Cerebellar nuclear complex (tissue), 1 donor: ENCODE data around the gene EXOC4.
A peak's percentile ranks its signal among the peaks of the same experiment; 100 is the strongest.
"Not testable (repeated sequence)": the region's sequence is repeated elsewhere in the genome, so short reads cannot be mapped to it uniquely, and the experiment has no call there.

ENCODE experiments used
- DNase-seq, 2 experiments: peaks; one replicate each; lab custom pipeline; 2025; lab: John Stamatoyannopoulos, UW

The EXOC4 gene

GRCh38 chr7:133252858-133253518 is at the start of gene EXOC4:
Gene EXOC4 (plus strand): TSS chr7:133253078.
- DNase-seq: peak; percentile 86 to 92

- DNase-seq: no peak
Observed at GRCh38 chr7:133203490-133203889, 49.4 kb upstream of the EXOC4 start.

- no peak for DNase-seq
Observed at GRCh38 chr7:133207687-133208086, 45.2 kb upstream of the EXOC4 start.

GRCh38 chr7:133210817-133211216 is 42.1 kb upstream of the EXOC4 start:
- not testable (repeated sequence) for DNase-seq

GRCh38 chr7:133213772-133214171 is 39.1 kb upstream of the EXOC4 start:
- DNase-seq: not testable (repeated sequence)

- DNase-seq: no peak
Observed at GRCh38 chr7:133217773-133218172, 35.1 kb upstream of the EXOC4 start.

- DNase-seq: no peak
Observed at GRCh38 chr7:133230591-133231194, 22.2 kb upstream of the EXOC4 start.

GRCh38 chr7:133233142-133233541 is 19.7 kb upstream of the EXOC4 start:
- no peak for DNase-seq

GRCh38 chr7:133234961-133235875 is 17.7 kb upstream of the EXOC4 start:
- DNase-seq: no peak

GRCh38 chr7:133237545-133237944 is 15.3 kb upstream of the EXOC4 start:
- no peak for DNase-seq

GRCh38 chr7:133240302-133240701 is 12.6 kb upstream of the EXOC4 start:
- DNase-seq: no peak

- no peak for DNase-seq
Observed at GRCh38 chr7:133246558-133246957, 6.3 kb upstream of the EXOC4 start.

GRCh38 chr7:133248901-133249300 is 4.0 kb upstream of the EXOC4 start:
- DNase-seq: no peak

GRCh38 chr7:133252506-133252857 is 396 bp upstream of the EXOC4 start:
- DNase-seq: no peak

- no peak for DNase-seq
Observed at GRCh38 chr7:133253519-133253875, 619 bp downstream of the EXOC4 start.

GRCh38 chr7:133255486-133255885 is 2.6 kb downstream of the EXOC4 start:
- no peak for DNase-seq

- no peak for DNase-seq
Observed at GRCh38 chr7:133258174-133258573, 5.3 kb downstream of the EXOC4 start.

GRCh38 chr7:133265821-133266220 is 12.9 kb downstream of the EXOC4 start:
- DNase-seq: no peak

- DNase-seq: no peak
Observed at GRCh38 chr7:133268355-133268754, 15.5 kb downstream of the EXOC4 start.

GRCh38 chr7:133272336-133272735 is 19.5 kb downstream of the EXOC4 start:
- DNase-seq: no peak

- DNase-seq: no peak
Observed at GRCh38 chr7:133273227-133273626, 20.3 kb downstream of the EXOC4 start.

- no peak for DNase-seq
Observed at GRCh38 chr7:133274265-133274664, 21.4 kb downstream of the EXOC4 start.

- DNase-seq: no peak
Observed at GRCh38 chr7:133275008-133275407, 22.1 kb downstream of the EXOC4 start.
